Measurements from ENCODE around the gene MAP7.

GRCh38 chr6:136398453-136398852 lies 151.8 kb downstream of the MAP7 start:
- no peak for TF ChIP-seq CTCF (IDR thresholded peaks at IDR 0.05)
- no peak for TF ChIP-seq POLR2A (IDR thresholded peaks at IDR 0.05)
- TF ChIP-seq POLR2AphosphoS5 (IDR thresholded peaks at IDR 0.05), result no peak
